SHP77 (cell line): Measurements from ENCODE around the gene APOBEC3H.
A peak's percentile ranks its signal among the peaks of the same experiment; 100 is the strongest.

Experiments used
- DNase-seq, 2 experiments: peaks; one replicate each; lab custom pipeline; 2025; lab: John Stamatoyannopoulos, UW

APOBEC3H gene

DNA sequence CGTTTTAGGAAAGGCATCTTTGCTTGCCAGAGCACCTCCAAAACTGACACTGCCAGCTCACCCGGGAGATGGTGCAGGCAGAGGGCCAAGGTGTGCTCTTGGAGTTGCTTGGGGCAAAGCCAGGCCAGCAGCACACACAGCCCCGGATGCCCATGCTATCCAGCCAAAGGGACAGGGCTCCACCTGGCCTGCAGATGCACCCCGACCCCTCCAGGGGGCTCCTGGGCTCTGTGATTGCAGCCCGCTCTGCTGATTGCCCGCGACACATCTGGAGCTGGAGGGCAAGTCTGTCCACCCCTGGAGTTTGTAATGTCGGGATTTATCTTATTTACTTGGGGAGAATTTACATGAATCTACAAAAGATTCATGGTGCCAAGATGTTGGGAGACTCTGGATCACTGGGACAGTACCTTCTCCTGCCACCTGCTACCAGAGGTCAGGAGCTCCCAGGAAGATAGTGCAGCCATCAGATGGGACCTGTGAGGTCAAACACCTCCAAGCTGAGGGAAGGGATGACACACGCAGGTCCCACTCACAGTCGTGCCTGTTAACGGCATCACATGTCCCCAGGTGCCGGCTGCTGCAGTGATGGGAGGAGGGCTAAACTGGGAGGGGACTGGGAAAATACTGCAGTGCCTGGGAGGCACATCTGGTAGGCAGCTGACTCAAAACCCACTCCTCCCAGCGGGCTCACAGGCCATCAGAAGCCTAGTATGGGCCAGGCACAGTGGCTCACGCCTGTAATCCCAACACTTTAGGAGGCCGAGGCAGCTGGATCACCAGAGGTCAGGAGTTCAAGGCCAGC, 38.2 kb downstream of the APOBEC3H start:
- peak; percentile 43 to 46 for DNase-seq

DNA sequence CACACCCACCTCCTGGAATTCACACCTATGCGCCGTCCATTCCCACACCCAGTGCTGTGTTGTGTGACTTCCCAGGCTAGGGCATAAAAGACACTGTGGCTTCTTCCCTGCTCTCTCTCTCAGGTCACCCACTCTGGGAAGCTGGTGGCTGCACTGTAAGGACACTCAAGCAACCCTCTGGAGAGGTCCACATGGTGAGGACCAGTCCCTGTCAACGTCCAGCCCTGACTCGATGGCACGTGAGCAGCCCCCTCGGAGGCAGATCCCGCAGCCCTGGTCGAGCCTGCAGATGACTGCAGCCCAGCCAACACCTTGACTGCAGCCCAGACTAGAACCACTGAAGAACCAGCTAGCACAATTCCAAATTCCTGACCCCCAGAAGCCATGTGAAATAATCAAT, 39.3 kb downstream of the APOBEC3H start:
- DNase-seq: no peak

DNA sequence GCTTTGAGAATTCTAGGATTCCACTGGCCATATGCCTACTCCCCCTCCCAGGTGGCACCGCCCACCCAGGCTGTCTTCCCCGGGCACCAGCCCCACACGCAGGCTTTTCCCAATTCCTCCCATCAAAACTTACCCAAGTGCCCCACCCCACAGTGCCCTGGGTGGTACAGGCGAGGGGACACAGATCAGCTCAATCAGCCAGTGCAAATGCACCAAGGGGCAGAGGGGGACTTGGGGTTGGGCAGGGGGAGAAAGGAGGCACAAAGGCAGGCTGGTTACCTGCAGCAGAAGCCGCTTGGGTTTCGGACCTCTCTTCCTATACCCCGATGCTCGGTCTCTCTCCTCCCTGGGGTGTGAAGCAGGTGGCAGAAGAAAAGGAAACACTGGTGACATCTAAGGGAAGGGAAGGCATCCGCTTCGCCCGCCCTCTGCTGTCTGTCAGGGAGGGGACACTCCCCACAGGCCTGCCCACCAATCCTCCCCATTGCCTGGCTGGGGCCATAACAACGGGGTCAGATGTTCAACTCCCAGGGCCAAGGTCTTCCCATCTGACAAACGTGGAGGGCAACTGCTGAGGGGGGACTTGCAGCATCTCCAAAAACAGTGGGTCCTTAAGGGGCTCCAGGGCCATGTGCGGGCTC, 41.4 kb downstream of the APOBEC3H start:
- DNase-seq: no peak

DNA sequence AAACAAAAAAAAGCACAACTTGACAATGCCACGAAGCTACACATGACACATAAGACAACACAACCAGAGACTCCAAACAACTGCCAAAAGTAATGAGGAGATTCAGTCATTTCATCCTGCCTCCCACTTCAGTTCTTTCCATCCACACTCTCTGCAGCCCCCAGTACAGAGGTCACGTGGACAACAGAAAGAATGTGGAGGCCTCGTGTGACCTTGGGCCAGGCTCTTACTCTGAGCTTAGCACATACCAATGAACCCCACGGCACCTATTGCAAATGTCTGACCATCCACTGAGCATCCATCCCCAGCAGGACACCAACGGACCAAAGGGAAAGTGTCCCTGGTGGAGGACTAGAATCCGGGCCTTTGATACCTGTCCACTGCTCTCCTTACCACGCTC, 42.9 kb downstream of the APOBEC3H start:
- no peak for DNase-seq

DNA sequence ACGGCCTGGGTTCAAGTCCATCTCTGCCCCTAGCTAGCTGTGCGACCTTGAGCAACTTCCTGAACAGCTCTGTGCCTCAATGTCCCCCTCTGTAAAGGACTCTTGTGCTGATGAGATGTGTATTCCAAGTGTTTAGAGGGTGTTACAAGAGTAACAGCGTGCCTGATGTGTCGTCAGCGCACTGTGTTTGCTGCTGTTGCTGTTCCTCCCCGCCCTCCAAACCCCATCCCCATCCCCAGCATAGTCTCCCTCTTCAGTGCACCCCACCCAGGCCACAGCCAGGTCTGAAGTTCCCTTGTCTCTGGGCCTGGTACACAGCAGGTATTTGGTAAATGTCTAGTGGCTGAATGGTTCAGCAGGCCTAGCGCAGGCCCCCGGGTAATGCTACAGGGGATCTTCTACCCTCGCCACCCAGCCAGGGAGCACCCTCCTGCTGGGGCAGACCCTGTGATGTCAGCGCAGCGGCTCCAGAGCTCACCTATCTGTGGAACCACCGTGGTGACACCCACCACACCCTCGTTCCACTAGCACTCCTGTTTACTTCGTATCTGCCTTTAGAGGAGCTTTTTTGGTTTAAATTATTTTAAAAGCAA, 45.1 kb downstream of the APOBEC3H start:
- no peak for DNase-seq

DNA sequence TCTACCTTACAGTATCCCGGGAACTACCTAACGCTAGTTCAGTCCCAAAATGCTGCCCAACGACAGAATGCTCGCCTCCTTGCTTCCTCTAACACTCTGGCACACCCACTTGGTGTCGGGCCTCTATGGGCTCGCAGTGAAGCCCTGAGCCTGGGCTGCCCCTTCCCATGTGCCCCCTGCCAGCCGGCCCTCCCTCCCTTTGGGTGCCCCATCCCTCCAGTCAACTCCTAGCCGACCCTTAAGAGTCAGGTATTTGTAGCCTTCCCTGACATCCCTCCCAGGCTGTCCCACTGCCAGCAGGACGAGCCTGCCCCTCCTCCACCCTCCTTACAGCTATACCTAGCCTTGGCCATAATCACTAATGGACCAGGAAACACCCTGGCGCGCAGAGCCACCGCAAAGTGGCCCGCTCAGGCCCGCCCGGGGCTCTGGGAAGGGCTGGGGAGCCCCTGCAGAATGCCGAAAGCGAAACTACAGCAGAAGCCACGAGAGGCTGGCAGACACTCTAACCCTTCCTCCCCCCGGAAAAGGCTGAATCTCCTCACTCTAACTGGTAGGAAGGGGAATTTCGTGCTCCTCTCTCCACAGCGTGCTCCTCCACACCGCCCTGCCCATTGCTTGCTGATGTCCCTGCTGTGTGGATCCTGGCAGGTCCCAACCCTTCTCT, 47.2 kb downstream of the APOBEC3H start:
- no peak for DNase-seq

DNA sequence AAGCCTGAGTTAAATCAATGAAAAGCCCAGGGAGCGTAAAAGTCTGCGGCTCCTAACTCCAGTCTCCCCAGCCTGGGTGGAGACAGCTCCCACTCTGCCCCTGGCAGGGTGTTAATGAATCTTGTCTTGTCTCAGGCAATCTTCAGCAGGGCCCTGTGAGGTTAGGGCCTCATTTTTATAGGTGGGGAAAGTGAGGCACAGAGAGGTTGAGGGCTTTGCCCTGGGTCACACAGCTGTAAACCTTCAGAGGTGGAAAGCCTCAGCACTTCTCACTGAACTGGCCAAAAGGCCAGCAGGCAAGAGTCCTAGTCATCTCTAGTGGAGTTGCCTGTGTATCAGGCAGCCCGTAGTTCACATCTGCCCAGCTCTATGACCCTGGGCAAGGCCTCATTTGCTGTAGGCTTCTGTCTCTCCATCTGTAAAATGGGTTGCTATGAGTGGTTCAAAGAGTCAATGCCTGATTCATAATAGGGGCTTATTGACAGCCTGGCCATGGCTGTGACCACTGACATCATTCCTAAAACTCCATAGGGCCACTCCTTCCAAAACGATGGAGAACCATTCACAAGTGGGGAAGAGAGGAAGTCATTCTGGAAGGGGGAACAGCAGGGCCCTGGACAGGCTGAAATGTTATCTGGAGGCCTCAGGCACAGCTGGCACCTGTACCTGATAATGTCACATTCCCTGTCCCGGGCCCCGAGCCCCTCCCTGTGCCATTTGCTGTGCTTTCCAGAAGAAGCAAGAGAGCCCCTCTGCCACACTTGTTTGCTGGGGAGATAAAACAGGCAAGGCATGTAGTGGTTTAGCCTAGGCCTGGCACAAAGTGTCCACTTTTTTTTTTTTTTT, 49.4 kb downstream of the APOBEC3H start:
- no peak for DNase-seq

DNA sequence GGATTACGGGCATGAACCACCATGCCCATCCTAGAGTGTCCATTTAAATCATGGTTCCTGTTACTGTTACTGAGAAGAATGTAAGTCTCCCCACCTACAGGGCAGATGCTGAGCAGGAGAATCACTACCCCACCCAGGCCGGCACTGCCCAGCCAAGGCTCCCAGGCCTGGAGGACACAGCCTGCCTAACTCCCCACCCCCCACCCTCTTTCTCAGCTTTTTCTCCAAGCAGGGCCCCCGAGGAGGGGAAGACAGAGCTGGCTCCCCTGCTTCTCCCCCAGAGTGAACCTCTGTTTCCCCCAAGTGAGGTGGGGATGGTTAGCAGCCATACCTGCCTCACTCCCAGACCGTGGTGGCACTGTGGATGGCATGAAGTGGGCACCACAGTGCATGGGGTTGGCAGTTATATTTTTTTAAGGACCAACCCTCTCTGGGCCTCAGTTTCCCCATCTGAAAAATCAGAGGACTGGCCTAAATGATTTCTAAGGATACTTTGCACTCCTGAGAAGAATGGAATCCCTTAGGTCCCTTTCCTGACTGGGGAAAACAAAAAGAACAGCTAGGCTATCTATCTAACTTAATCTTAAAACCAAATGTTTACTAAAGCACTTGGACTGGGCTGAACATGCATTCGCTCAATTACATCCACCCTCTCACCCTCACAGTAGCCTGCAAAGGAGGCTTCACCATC, 50.4 kb downstream of the APOBEC3H start:
- no peak for DNase-seq

DNA sequence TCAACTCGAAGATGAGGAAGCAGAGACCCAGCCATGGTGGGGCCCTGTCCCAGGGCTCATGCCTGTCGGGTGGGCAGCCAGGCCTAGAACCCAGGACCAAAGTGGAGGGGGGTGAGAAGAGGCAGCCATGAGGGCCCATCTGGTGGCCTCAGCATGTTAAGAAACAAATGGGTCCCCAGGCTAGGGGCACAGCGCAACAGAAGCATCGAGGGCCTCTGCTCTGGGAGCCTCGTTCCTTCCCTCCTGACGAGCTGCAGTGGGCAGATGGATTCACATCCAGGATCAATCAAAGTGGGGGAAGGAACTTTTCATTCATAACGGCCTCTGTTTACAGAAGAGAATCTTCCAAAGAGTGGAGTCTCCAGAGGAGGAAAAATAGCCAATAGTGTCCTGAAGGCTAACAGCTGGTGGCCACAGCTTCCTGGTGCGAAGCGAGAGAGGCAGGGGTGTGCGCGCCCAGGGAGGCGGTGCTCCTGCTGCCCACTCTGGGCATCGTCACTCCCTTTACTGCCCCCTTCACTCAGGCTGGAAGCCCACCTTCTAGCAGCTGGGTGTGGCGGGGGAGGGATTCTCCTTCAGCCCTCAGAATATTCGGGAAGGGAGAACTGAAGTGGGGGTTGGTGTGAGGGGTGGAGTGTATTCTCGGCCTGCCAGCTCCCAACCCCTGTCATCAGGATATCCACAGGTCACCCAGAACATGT, 51.1 kb downstream of the APOBEC3H start:
- DNase-seq: no peak

DNA sequence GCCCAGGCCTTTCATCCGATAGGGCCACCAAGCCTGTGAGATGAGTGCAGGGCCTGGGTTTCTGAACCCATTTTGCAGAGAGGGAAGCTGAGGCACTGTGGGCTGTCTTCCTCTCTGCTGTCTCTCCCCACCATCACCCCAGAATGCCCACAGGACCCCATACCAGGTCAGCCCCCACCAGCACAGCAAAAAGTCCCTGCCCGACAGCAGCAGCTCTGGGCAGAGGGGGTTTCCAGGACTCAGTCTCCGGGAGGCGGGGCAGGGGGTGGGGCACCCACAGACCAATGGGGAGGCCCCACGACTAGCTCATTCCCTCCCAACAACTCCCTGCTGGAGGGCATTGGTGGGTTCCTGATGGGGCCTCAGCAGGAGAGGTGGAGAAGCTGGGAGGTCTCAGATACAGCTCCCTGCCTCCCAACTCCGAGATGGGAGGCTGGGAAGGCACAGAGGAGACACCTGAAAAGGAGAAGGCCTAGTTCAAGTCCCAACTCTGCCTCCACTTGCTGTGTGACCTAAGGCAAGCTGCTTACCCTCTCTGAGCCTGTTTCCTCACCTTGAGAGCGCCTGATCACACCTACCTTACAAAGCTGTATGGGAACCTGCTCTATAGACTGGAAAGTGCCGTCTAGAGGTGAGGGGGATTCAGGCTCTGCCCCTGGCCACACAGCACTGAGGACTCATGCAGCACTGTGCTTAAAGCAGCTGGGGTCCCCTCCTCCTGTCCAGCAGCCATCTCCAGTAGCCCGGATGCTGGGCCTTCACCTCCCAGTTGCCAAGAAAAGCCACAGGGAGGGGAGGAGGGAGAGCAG, 51.9 kb downstream of the APOBEC3H start:
- DNase-seq: no peak

DNA sequence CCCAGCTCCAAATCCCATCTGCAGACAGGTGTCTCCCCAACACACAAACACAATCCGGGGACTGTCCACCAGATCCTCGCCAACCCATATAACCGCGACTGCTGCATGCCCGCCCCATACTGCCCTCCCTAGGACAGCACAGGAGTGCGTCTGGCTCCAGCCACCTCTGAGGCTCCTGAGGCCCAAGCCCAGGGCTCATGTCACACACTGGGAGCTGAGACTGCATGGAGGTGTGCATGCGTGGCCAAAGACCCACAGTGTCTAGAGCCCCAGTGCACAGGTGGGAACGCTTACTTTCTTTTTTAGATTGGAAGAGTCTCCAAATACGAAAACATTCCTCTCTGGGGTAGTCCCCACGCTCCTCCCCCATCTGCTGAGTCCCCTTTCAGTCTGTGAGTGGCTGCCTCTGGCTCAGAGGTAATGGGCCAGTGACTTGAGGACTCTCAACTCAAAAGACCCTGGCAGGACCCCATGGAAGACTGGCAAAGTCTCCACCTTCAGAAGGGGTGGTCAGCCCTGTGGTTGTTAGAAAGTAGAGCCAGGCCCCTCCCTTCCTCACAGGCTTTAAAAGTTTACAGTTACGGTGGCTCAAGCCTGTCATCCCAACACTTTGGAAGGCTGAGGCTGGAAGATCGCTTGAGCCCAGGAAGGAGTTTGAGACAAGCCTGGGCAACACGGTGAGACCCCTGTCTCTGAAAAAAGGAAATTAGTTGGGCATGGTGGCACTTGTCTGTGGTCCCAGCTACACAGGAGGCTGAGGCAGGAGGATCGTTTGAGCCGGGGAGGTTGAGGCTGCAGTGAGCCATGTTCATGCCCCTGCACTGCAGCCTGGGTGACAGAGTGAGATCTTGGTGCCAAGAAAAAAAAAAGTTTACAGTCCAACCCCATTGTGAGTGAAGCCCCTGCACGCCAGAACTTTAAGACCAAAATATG, 53.1 kb downstream of the APOBEC3H start:
- no peak for DNase-seq

DNA sequence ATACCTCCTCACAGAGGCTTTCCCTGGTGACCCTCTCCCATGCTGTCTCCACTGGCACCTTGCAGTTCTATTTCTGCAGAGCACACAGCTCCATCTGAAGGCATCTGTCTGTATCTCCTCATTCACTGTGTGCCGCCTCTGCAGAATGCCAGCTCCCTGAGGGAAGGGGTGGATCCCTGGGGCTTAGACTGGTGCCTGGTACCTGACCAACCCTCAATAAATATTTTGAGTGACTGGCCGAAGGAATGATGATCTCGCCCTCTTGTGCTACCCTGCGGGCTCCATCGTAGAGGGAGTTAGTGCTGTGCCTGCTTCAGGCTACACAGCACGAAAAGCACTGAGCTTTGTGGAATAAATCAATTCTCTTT, 53.8 kb downstream of the APOBEC3H start:
- no peak for DNase-seq

DNA sequence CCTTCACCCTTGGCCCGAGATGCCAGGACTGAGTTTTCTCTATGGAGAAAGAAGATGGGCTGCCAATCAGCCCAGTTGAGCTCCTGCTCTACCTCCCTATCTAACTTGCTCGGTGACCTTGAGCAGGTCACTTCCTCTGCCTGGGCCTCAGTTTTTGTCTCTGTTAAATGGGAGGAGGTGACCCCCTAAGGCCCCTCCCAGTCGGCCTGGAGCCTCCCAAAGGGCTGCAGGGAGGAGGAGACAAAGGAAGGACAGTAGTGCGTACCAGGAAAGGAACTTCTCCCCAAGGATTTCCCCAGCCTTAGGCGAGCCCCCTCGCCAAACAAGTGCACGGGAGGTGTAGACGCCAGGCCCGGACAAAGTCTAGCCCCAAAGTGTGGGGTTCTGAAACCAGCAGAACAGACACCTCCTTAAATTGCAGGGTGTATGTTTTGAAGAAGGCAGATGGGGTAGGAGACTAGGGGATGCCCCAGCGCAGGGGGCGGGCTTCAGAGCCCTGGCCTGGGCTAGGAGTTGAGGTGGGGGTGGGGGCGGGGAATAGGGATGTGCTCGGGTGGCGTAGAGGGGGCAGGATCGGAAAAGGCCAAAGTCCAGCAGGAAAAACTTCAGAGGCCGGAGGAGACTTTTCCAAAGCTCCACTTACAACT, 54.4 kb downstream of the APOBEC3H start:
- no peak for DNase-seq

DNA sequence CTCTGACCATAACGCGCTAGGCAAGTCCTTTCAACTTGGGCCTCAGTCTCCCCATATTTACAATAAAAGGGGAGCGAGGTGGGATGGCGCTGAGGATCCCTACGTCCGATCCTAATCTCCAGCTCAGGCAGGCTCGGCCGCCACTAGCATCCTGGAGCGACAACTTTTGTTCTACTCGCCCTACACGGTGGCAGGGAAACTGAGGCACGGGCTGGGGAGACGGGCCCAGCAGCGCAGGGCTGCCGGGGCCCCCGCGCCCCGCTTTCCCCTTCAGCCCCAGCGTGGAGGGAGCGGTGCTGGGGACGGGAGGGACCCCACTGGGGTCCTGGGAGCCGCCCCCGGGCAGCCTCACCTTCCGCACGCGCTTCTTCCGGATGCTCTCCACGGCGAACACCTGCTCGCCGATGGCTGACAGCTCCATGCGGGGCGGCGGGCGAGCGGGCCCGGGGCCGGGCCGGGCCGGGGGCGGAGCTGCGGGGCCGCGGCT, 55.0 kb downstream of the APOBEC3H start:
- DNase-seq: no peak

DNA sequence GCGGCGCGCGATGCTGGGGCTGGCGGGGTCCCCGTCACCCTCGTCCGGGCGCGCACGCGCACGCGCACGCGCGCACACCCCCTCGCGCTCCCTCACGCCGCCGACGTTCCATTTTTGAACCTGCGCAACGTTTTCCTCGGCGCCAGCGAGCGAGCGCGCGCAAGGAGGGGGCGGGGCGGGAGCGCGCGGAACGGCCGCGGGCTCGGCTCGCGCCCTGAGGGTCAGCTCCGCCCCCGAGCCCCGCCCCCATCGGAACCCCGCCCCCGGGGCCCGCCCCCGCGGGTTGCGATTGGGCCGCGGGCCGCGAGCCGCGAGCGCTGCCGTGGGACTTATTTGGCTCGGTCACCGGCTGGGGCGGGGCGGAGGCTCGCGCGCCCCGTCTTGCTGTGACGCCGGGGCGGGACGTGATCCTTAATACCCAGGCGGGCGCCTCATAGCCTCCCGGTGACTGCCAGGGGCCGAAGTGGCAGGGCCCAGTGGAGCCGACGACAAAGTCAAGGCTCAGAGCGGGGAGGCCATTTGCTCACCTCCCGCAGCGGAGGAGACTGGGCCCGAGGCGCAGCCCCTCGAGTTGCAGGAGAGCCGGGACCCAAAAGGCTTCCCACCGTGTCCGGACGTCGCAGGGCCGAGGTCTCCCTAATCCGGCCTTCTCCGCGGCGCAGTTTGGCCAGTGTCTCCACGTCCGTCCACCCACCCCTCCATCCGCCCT, 55.6 kb downstream of the APOBEC3H start, which contains the start of gene CBX7:
Gene CBX7 (minus strand): TSS at position 170 of the 709 bp plus-strand sequence. CDS start 236 bp downstream, outside the sequence.
- DNase-seq: peak; percentile 56 to 84

DNA sequence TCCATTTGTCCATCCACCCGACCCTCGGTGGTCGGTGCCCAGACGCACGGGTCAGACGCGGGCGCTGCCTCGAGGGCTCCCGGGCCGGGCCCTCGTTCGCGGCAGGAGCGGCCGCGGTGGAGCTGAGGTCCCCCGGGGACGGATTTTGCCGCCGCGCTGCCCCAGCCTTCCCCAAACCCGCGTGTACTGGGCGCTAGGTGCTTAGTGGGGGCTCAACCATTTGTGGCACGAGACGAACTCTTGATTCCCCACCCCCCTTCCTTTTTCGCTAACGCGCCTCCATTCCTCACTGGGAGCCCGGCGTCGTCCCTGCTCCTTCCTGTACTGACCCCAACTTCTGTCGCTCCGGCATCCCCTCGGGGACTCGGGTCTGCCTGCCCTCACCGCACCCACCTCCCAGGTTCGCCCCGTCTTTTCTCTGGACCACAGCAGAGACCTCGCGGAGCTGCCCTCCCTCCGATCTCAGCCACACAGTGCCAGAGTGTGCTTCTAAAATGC, 56.2 kb downstream of the APOBEC3H start:
- no peak for DNase-seq
